HCT116 (cell line): Measurements from ENCODE around the gene GATC. TPM values are rescaled to one million over a fixed set of nuclear protein-coding genes. Genes with fewer than 3 reads are reported as not detected.

ENCODE experiments used
- ATAC-seq: fragments of 200-7000 bp; cut with Tn5 transposase; 2 replicates; pipeline ENCODE4 v1.9.1; 2020; ENCODE audit warnings: mild to moderate bottlenecking, moderate library complexity
- BruUV-seq: library from RNA; stranded (reverse); fragments of 400-500 nt; replicated peaks from 2 replicates; lab custom pipeline; 2021; lab: Mats Ljungman, UMichigan
- CTCF ChIA-PET: fragments of 300-600 bp; sonication (Branson Sonifier 250); formaldehyde crosslinking; loops from one replicate; lab custom pipeline; 2021; ENCODE audit warnings: antibody characterized with exemption; lab: Charles Lee
- POLR2A ChIA-PET: fragments of 300-600, 350-600 bp; sonication (Branson Sonifier 250); formaldehyde crosslinking; loops from one replicate; lab custom pipeline; 2021; ENCODE audit warnings: antibody characterized with exemption; lab: Charles Lee
- RAD21 ChIA-PET, 2 experiments: fragments of 300-600 bp; sonication (Branson Sonifier 250); formaldehyde crosslinking; loops; one replicate each; lab custom pipeline; 2023; ENCODE audit warnings: low total read pairs in 2 of 2; ENCODE audit not compliant: uncharacterized antibody in 2 of 2, unreplicated experiment in 2 of 2, low non-redundant PET in 1 of 2; lab: Charles Lee
- DNase-seq: peaks from one replicate; pipeline ENCODE4 v3.0.0-alpha.2; 2010; ENCODE audit warnings: low read depth, low spot score
- H2AFZ ChIP-seq: fragments of 200-600 bp; shearing (Covaris generic), sonication (generic); 2 replicates; pipeline ENCODE4 v1.6.1; 2017; ENCODE audit warnings: low read depth, mixed run types, mixed read lengths, antibody characterized with exemption, low read length; ENCODE audit not compliant: poor library complexity, severe bottlenecking
- H3K27ac ChIP-seq: 2 replicates; pipeline ENCODE4 v1.5.1; 2012; ENCODE audit warnings: low read depth, low read length
- H3K27me3 ChIP-seq: fragments of 200-600 bp; sonication (generic); 2 replicates; pipeline ENCODE4 v1.6.1; 2016; ENCODE audit warnings: mixed run types, low read length, mixed read lengths; ENCODE audit not compliant: insufficient read depth
- H3K36me3 ChIP-seq, 2 experiments: fragments of 200-500 bp in 1 of 2; fragments of 200-600 bp in 1 of 2; sonication (Bioruptor generic) in 1 of 2; sonication (generic) in 1 of 2; 2 replicates each; pipeline versions ENCODE4 v1.5.1 to v1.6.1; 2014 to 2016; ENCODE audit warnings: low read length in 2 of 2, inconsistent platforms in 1 of 2, mixed read lengths in 1 of 2, mixed run types in 1 of 2; ENCODE audit not compliant: insufficient read depth in 2 of 2, control insufficient read depth in 1 of 2
- H3K4me1 ChIP-seq, 2 experiments: fragments of 200-600 bp in 1 of 2; sonication (generic) in 1 of 2; 2 replicates each; pipeline versions ENCODE4 v1.5.1 to v1.6.1; 2012 to 2017; ENCODE audit warnings: low read length in 2 of 2, inconsistent platforms in 1 of 2, mild to moderate bottlenecking in 1 of 2, mixed read lengths in 1 of 2, mixed run types in 1 of 2, moderate library complexity in 1 of 2; ENCODE audit not compliant: insufficient read depth in 2 of 2, control insufficient read depth in 1 of 2
- H3K4me2 ChIP-seq: fragments of 200-600 bp; sonication (generic); 2 replicates; pipeline ENCODE4 v1.6.1; 2017; ENCODE audit warnings: mixed run types, low read length, mixed read lengths
- H3K4me3 ChIP-seq, 2 experiments: fragments of 200-600 bp in 1 of 2; sonication (generic) in 1 of 2; replicated peaks in 1 of 2; 2 replicates each; pipeline ENCODE4 v1.5.1; 2011 to 2016; ENCODE audit warnings: low read length in 2 of 2, control low read depth in 1 of 2, low read depth in 1 of 2, mild to moderate bottlenecking in 1 of 2, mixed read lengths in 1 of 2, mixed run types in 1 of 2
- H3K79me2 ChIP-seq: fragments of 200-600 bp; sonication (generic); 2 replicates; pipeline ENCODE4 v1.6.1; 2017; ENCODE audit warnings: mild to moderate bottlenecking, mixed run types, low read length, moderate library complexity, mixed read lengths; ENCODE audit not compliant: insufficient read depth
- H3K9ac ChIP-seq: fragments of 200-600 bp; sonication (generic); 2 replicates; pipeline ENCODE4 v1.6.1; 2016; ENCODE audit warnings: low read length, mixed read lengths
- H3K9me2 ChIP-seq: fragments of 200-600 bp; sonication (generic), shearing (Covaris generic); 2 replicates; pipeline ENCODE4 v1.6.1; 2017; ENCODE audit warnings: mixed run types, mild to moderate bottlenecking, moderate library complexity; ENCODE audit not compliant: insufficient read depth
- H3K9me3 ChIP-seq, 2 experiments: fragments of 200-500 bp in 1 of 2; fragments of 200-600 bp in 1 of 2; sonication (Bioruptor generic) in 1 of 2; sonication (generic) in 1 of 2; 2 replicates each; pipeline ENCODE4 v1.6.1; 2014 to 2017; ENCODE audit warnings: low read length in 2 of 2, mixed read lengths in 2 of 2, inconsistent platforms in 1 of 2, low read depth in 1 of 2, mild to moderate bottlenecking in 1 of 2, mixed run types in 1 of 2, moderate library complexity in 1 of 2; ENCODE audit not compliant: control insufficient read depth in 1 of 2, insufficient read depth in 1 of 2
- H4K20me1 ChIP-seq: fragments of 200-600 bp; sonication (generic), shearing (Covaris generic); 2 replicates; pipeline ENCODE4 v1.6.1; 2017; ENCODE audit warnings: mixed run types, mild to moderate bottlenecking, moderate library complexity; ENCODE audit not compliant: insufficient read depth
- ATF3 ChIP-seq: IDR thresholded peaks from 2 replicates; pipeline ENCODE4 v1.6.1; 2012
- CBX3 ChIP-seq: IDR thresholded peaks from 2 replicates; pipeline ENCODE4 v1.6.1; 2012; ENCODE audit warnings: low read depth
- CEBPB ChIP-seq: IDR thresholded peaks from 2 replicates; pipeline ENCODE4 v1.6.1; 2012; ENCODE audit warnings: low read depth
- CTCF ChIP-seq, 3 experiments: fragments of 200-600 bp in 1 of 3; sonication (generic) in 1 of 3; IDR thresholded peaks in 2 of 3; conservative IDR thresholded peaks in 1 of 3; 2 replicates each; pipeline ENCODE4 v1.5.1; 2012 to 2017; ENCODE audit warnings: low read depth in 2 of 3, low read length in 2 of 3, antibody characterized with exemption in 1 of 3, borderline replicate concordance in 1 of 3, control low read depth in 1 of 3, mild to moderate bottlenecking in 1 of 3, mixed read lengths in 1 of 3, mixed run types in 1 of 3, moderate library complexity in 1 of 3; ENCODE audit not compliant: insufficient read depth in 1 of 3
- EGR1 ChIP-seq: IDR thresholded peaks from 2 replicates; pipeline ENCODE4 v1.6.1; 2012; ENCODE audit warnings: low read depth
- MAX ChIP-seq: IDR thresholded peaks from 2 replicates; pipeline ENCODE4 v1.6.1; 2012
- POLR2A ChIP-seq: IDR thresholded peaks from 2 replicates; pipeline ENCODE4 v1.7.0; 2011; ENCODE audit warnings: borderline replicate concordance; ENCODE audit not compliant: insufficient read depth, insufficient read length; ENCODE audit errors: extremely low read depth
- POLR2AphosphoS5 ChIP-seq: IDR thresholded peaks from 2 replicates; pipeline ENCODE4 v1.6.1; 2011; ENCODE audit warnings: mild to moderate bottlenecking, low read depth, low read length, moderate library complexity
- RAD21 ChIP-seq: IDR thresholded peaks from 2 replicates; pipeline ENCODE4 v1.6.1; 2012; ENCODE audit warnings: low read depth, mild to moderate bottlenecking
- TCF7L2 ChIP-seq: IDR thresholded peaks from 2 replicates; pipeline ENCODE4 v1.7.0; 2011; ENCODE audit warnings: borderline replicate concordance, inconsistent platforms; ENCODE audit not compliant: insufficient read depth, insufficient read length; ENCODE audit errors: extremely low read depth
- YY1 ChIP-seq: IDR thresholded peaks from 2 replicates; pipeline ENCODE4 v1.6.1; 2011; ENCODE audit warnings: low read length, low read depth, moderate library complexity, mild to moderate bottlenecking; ENCODE audit not compliant: insufficient replicate concordance; ENCODE audit errors: extremely low read depth
- ZBTB33 ChIP-seq: IDR thresholded peaks from 2 replicates; pipeline ENCODE4 v1.6.1; 2011; ENCODE audit warnings: mild to moderate bottlenecking, low read length, moderate library complexity; ENCODE audit not compliant: insufficient replicate concordance; ENCODE audit errors: extremely low read depth
- ZFX ChIP-seq: fragments of 450-650 bp; IDR thresholded peaks from 2 replicates; pipeline ENCODE4 v1.6.1; 2017
- intact Hi-C: fragments of 100-400 bp; cut with micrococcal nuclease; formaldehyde crosslinking; loops from 2 replicates; pipeline ENCODE4 v1.10.0; 2022
- total RNA-seq: library from RNA; stranded (reverse); gene quantifications from one replicate; pipeline ENCODE4 v1.2.1, GENCODE V29; 2021; ENCODE audit not compliant: unreplicated experiment

Gene GATC
- total RNA-seq, 1 experiment from 2014 or later: 48.7 TPM

GRCh38 chr12:120469450-120470149, 23.4 kb downstream of the GATC start, which contains the start of gene SRSF9:
TSS of gene SRSF9 (minus strand) at chr12:120469748. CDS start at chr12:120469609, 139 bp downstream.
- RAD21 ChIA-PET: interaction anchor here in 1 of 2 experiments (0.5 kb wide), 1 partner anchor 68 kb away, joined by 3 read pairs; no protein-coding TSS in a partner anchor
- POLR2A ChIA-PET: interaction anchor here (0.7 to 2.5 kb wide), 7 partner anchors 10 to 269 kb away, joined by 3 to 12 read pairs (median 4); partner anchors contain the start of genes DYNLL1, RNU4-2 and RPLP0
- no peak for TF ChIP-seq MAX
- peak; percentile 11 for TF ChIP-seq ZBTB33
- TF ChIP-seq TCF7L2: peak; percentile 79
- TF ChIP-seq POLR2A: peak; percentile 47
- TF ChIP-seq CTCF (IDR thresholded peaks at IDR 0.05 in 2 of 3, conservative IDR thresholded peaks at IDR 0.05 in 1 of 3; ENCODE audit: borderline replicate concordance in 1 of 3, insufficient read depth in 1 of 3, low read depth in 2 of 3, low read length in 2 of 3): peak in 2 of 3 experiments; percentile 71 to 90; a peak in 4 of 6 replicates
- no peak for TF ChIP-seq ATF3
- peak; percentile 75 for TF ChIP-seq YY1
- no peak for TF ChIP-seq CEBPB
- no peak for TF ChIP-seq RAD21
- TF ChIP-seq ZFX: peak; percentile 79
- no peak for TF ChIP-seq CBX3
- no peak for TF ChIP-seq EGR1
- peak; percentile 94 for TF ChIP-seq POLR2AphosphoS5
- peaks cover 31 to 60% of the 10 kb centered on the region in 2 experiments for H3K4me1 ChIP-seq
- CTCF ChIA-PET: interaction anchor here (0.6 kb wide), 1 partner anchor 167 kb away, joined by 3 read pairs; the partner anchor contains the start of gene SIRT4
- no TSS peak for BruUV-seq
- DNase-seq (peak; percentile 95), ATAC-seq (peak; percentile 85)
- intact Hi-C loops: loop anchor here (5.0 kb wide), 1 partner anchor 132 kb away; no protein-coding TSS in a partner anchor
- H3K9me2 ChIP-seq: no peaks in the 10 kb centered on the region
- peaks cover 18 to 19% of the 10 kb centered on the region in 2 experiments for H3K36me3 ChIP-seq
- H3K27me3 ChIP-seq: no peaks in the 10 kb centered on the region
- peaks cover 23% of the 10 kb centered on the region; the same call in 1 of the 2 replicates for H4K20me1 ChIP-seq
- H3K9me3 ChIP-seq: no peaks in the 10 kb centered on the region
- peak within 1 kb of the TSS; percentile 97 for H3K27ac ChIP-seq
- no peak within 1 kb of the TSS for H2AFZ ChIP-seq
- peak within 1 kb of the TSS; percentile 80 to 89 for H3K4me3 ChIP-seq
- peak within 1 kb of the TSS; percentile 95 for H3K9ac ChIP-seq
- peak within 1 kb of the TSS; percentile 91 for H3K4me2 ChIP-seq
- H3K79me2 ChIP-seq: peaks cover 69% of the 10 kb centered on the region
